PFSK-1 (cell line): ENCODE results near the gene GDPGP1.

Experiments
- FOXP2 ChIP-seq: optimal IDR thresholded peaks from 2 replicates; pipeline ENCODE3; 2011; ENCODE audit warnings: borderline replicate concordance, control low read depth, inconsistent platforms; ENCODE audit not compliant: insufficient read depth; ENCODE audit errors: extremely low read length, extremely low read depth
- POLR2AphosphoS5 ChIP-seq: IDR thresholded peaks from 2 replicates; pipeline ENCODE4 v1.6.1; 2012; ENCODE audit warnings: low read depth, mild to moderate bottlenecking, control low read depth, low read length, moderate library complexity
- TAF1 ChIP-seq: IDR thresholded peaks from 2 replicates; pipeline ENCODE4 v1.6.1; 2012; ENCODE audit warnings: low read length, control low read depth, borderline replicate concordance; ENCODE audit not compliant: insufficient read depth
- TF ChIP-seq, protein P1 (sequence below), 2 experiments: IDR thresholded peaks; 2 replicates each; pipeline versions ENCODE4 v1.6.1 to v1.8.0; 2011 to 2012; ENCODE audit warnings: low read depth in 2 of 2, low read length in 2 of 2, control low read depth in 1 of 2, inconsistent platforms in 1 of 2, mild to moderate bottlenecking in 1 of 2, moderate library complexity in 1 of 2; ENCODE audit not compliant: insufficient read depth in 1 of 2

DNA sequence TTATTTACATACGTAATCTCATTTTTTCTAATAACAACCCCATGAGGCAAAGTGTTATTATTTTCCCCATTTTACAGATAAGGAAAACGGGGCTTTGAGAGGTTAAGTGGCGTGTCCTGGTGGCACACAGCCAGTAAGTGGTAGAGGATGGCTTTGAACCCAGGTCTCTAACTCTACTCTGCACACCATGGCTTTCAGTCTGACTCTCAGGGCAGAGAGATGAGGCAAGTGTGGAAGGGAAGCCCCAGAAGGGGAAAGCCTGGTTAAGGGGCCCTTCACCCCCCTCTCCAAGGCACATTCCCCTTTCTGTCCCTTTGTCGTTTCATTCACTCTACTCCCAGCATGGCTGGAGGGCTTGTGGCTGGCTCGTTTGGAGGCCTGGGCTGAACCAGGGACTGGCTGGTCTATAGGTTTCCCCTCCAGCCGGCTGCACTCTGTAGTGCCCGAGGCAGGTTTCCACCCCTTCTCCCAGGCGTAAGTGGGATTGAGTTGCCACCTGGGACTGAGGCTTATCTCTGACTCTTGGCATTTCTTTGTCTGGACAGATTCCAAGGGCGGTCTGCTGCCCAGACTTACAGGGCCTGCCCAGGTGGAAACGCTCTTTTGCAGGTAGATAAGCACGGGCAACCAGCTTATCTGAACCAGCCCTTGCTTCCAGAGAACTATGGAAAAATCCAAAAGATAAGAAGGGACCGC is 20.7 kb upstream of the GDPGP1 start:
- TF ChIP-seq POLR2AphosphoS5 (no peak), FOXP2 (no peak), TAF1 (no peak)
- TF ChIP-seq, protein P1, sequence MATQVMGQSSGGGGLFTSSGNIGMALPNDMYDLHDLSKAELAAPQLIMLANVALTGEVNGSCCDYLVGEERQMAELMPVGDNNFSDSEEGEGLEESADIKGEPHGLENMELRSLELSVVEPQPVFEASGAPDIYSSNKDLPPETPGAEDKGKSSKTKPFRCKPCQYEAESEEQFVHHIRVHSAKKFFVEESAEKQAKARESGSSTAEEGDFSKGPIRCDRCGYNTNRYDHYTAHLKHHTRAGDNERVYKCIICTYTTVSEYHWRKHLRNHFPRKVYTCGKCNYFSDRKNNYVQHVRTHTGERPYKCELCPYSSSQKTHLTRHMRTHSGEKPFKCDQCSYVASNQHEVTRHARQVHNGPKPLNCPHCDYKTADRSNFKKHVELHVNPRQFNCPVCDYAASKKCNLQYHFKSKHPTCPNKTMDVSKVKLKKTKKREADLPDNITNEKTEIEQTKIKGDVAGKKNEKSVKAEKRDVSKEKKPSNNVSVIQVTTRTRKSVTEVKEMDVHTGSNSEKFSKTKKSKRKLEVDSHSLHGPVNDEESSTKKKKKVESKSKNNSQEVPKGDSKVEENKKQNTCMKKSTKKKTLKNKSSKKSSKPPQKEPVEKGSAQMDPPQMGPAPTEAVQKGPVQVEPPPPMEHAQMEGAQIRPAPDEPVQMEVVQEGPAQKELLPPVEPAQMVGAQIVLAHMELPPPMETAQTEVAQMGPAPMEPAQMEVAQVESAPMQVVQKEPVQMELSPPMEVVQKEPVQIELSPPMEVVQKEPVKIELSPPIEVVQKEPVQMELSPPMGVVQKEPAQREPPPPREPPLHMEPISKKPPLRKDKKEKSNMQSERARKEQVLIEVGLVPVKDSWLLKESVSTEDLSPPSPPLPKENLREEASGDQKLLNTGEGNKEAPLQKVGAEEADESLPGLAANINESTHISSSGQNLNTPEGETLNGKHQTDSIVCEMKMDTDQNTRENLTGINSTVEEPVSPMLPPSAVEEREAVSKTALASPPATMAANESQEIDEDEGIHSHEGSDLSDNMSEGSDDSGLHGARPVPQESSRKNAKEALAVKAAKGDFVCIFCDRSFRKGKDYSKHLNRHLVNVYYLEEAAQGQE (IDR thresholded peaks at IDR 0.05; ENCODE audit: insufficient read depth in 1 of 2, low read depth in 2 of 2, low read length in 2 of 2): no peak
